ENCODE results near the gene TPSD1.
"Not testable (repeated sequence)": the region's sequence is repeated elsewhere in the genome, so short reads cannot be mapped to it uniquely, and the experiment has no call there.

- not testable (repeated sequence) for TF ChIP-seq ZNF175 (CRISPR knock-in tag; IDR thresholded peaks at IDR 0.05; ENCODE audit: low read depth); SUPT5H (IDR thresholded peaks at IDR 0.05)
These were observed 25.2 kb upstream of the TPSD1 start for GRCh38 chr16:1230471-1231212.
